HepG2 (cell line): ENCODE data around the gene RBCK1. TPM values are rescaled to one million over a fixed set of nuclear protein-coding genes. Genes with fewer than 3 reads are reported as not detected.

Experiments used
- ATAC-seq: fragments of 200-7000 bp; cut with Tn5 transposase; 3 replicates; pipeline ENCODE4 v1.9.1; 2020; ENCODE audit warnings: mild to moderate bottlenecking, moderate library complexity
- BruUV-seq: library from RNA; stranded (reverse); fragments of 400-500 nt; replicated peaks from 2 replicates; lab custom pipeline; 2021; lab: Mats Ljungman, UMichigan
- CTCF ChIA-PET: fragments of 300-600 bp; formaldehyde crosslinking; extraction: SDS; loops from one replicate; lab custom pipeline; 2021; ENCODE audit warnings: low total read pairs, inconsistent platforms, low intra/inter-chr PET ratio; lab: Yijun Ruan, JAX
- POLR2A ChIA-PET: fragments of 350-600 bp; sonication (Branson Sonifier 250); formaldehyde crosslinking; loops from one replicate; lab custom pipeline; 2020; ENCODE audit warnings: antibody characterized with exemption, inconsistent platforms; lab: Yijun Ruan, JAX
- DNase-seq: peaks from one replicate; pipeline ENCODE4 v3.0.0-alpha.2; 2015; ENCODE audit warnings: low spot score
- FAIRE-seq: peaks from 3 replicates; lab custom pipeline; 2011; peaks lifted over from hg19 to GRCh38; lab: Jason Lieb, UNC
- H2AFZ ChIP-seq: one replicate; pipeline ENCODE4 v1.6.1; 2011; ENCODE audit warnings: low read length, inconsistent platforms
- H3K27ac ChIP-seq: fragments of 300-600 bp; 3 replicates; pipeline ENCODE4 v1.8.0; 2011; ENCODE audit warnings: mixed run types, mild to moderate bottlenecking, mixed read lengths, low read length, inconsistent platforms; ENCODE audit not compliant: insufficient read depth; ENCODE audit errors: extremely low read length
- H3K27me3 ChIP-seq, 2 experiments: fragments of 200-600 bp in 1 of 2; 2 replicates in 1 of 2; 3 replicates in 1 of 2; pipeline versions ENCODE4 v1.6.0 to v1.8.0; 2011; ENCODE audit warnings: low read length in 2 of 2, mild to moderate bottlenecking in 2 of 2, moderate library complexity in 2 of 2, inconsistent platforms in 1 of 2; ENCODE audit not compliant: insufficient read depth in 2 of 2, control insufficient read depth in 1 of 2
- H3K36me3 ChIP-seq, 2 experiments: fragments of 200-600 bp in 1 of 2; replicated peaks in 1 of 2; 2 replicates in 1 of 2; 3 replicates in 1 of 2; pipeline versions ENCODE4 v1.5.1 to v1.8.0; 2011; ENCODE audit warnings: low read length in 2 of 2, inconsistent platforms in 1 of 2; ENCODE audit not compliant: insufficient read depth in 2 of 2, control insufficient read depth in 1 of 2
- H3K4me1 ChIP-seq: 2 replicates; pipeline ENCODE4 v1.5.1; 2012; ENCODE audit warnings: low read length, inconsistent platforms; ENCODE audit not compliant: insufficient read depth
- H3K4me2 ChIP-seq: 2 replicates; pipeline ENCODE4 v1.6.0; 2011; ENCODE audit warnings: low read depth, low read length, inconsistent platforms
- H3K4me3 ChIP-seq, 3 experiments: fragments of 200-600 bp in 1 of 3; sonication (generic), shearing (Covaris generic) in 1 of 3; replicated peaks in 1 of 3; 2 replicates each; pipeline ENCODE4 v1.5.1; 2011 to 2016; ENCODE audit warnings: low read length in 3 of 3, inconsistent platforms in 2 of 3, low read depth in 2 of 3, mild to moderate bottlenecking in 2 of 3, control low read depth in 1 of 3, mixed read lengths in 1 of 3; ENCODE audit not compliant: insufficient read depth in 1 of 3
- H3K79me2 ChIP-seq: one replicate; pipeline ENCODE4 v1.6.1; 2011; ENCODE audit warnings: low read length, inconsistent platforms; ENCODE audit not compliant: insufficient read depth
- H3K9ac ChIP-seq: 2 replicates; pipeline ENCODE4 v1.6.0; 2011; ENCODE audit warnings: mild to moderate bottlenecking, low read depth, low read length, inconsistent platforms; ENCODE audit not compliant: insufficient read depth
- H3K9me3 ChIP-seq: 2 replicates; pipeline ENCODE4 v1.5.1; 2012; ENCODE audit warnings: mild to moderate bottlenecking, low read length
- H4K20me1 ChIP-seq: 2 replicates; pipeline ENCODE4 v1.6.0; 2011; ENCODE audit warnings: inconsistent platforms, mild to moderate bottlenecking, low read length, moderate library complexity; ENCODE audit not compliant: insufficient read depth
- ATF6 ChIP-seq: sonication (generic); formaldehyde crosslinking; conservative IDR thresholded peaks from 2 replicates; pipeline ENCODE4 v1.4.0; 2020; ENCODE audit warnings: missing genetic modification reagents
- BORCS8-MEF2B ChIP-seq: sonication (generic); formaldehyde crosslinking; IDR thresholded peaks from 2 replicates; pipeline ENCODE4 v1.8.0; 2022; ENCODE audit warnings: mild to moderate bottlenecking, missing genetic modification reagents
- CEBPB ChIP-seq: IDR thresholded peaks from 2 replicates; pipeline ENCODE4 v1.6.1; 2011; ENCODE audit warnings: low read depth, low read length, improper control_type of control experiment, borderline replicate concordance
- CHD4 ChIP-seq: fragments of 200-600 bp; sonication (generic); IDR thresholded peaks from 2 replicates; pipeline ENCODE4 v1.7.0; 2017; ENCODE audit warnings: mild to moderate bottlenecking, low read length, borderline replicate concordance
- DDIT3 ChIP-seq: sonication (generic); formaldehyde crosslinking; IDR thresholded peaks from 2 replicates; pipeline ENCODE4 v1.4.0; 2020; ENCODE audit warnings: mild to moderate bottlenecking, missing genetic modification reagents
- ELF4 ChIP-seq: sonication (generic); formaldehyde crosslinking; IDR thresholded peaks from 2 replicates; pipeline ENCODE4 v1.5.0; 2020; ENCODE audit warnings: missing genetic modification reagents, mild to moderate bottlenecking, moderate library complexity, borderline replicate concordance
- ERF ChIP-seq: IDR thresholded peaks from 2 replicates; pipeline ENCODE4 v1.6.1; 2018; ENCODE audit warnings: missing biosample characterization, missing genetic modification reagents
- IRF2 ChIP-seq: IDR thresholded peaks from 2 replicates; pipeline ENCODE4 v1.6.1; 2018; ENCODE audit warnings: missing genetic modification reagents, missing compliant biosample characterization
- SP5 ChIP-seq: IDR thresholded peaks from 2 replicates; pipeline ENCODE4 v1.6.1; 2016; ENCODE audit warnings: low read depth, borderline replicate concordance
- ZNF207 ChIP-seq: fragments of 450-650 bp; IDR thresholded peaks from 2 replicates; pipeline ENCODE4 v1.6.1; 2016; ENCODE audit warnings: antibody characterized with exemption, borderline replicate concordance
- ZNF235 ChIP-seq: sonication (generic); formaldehyde crosslinking; IDR thresholded peaks from 2 replicates; pipeline ENCODE4 v1.8.1; 2023; ENCODE audit warnings: mild to moderate bottlenecking, missing genetic modification reagents, borderline replicate concordance
- ZNF432 ChIP-seq: sonication (generic); formaldehyde crosslinking; IDR thresholded peaks from 2 replicates; pipeline ENCODE4 v1.5.0; 2020; ENCODE audit warnings: missing genetic modification reagents, mild to moderate bottlenecking, borderline replicate concordance
- ZNF737 ChIP-seq: sonication (generic); formaldehyde crosslinking; IDR thresholded peaks from 2 replicates; pipeline ENCODE4 v1.5.0; 2020; ENCODE audit warnings: missing genetic modification reagents, mild to moderate bottlenecking, borderline replicate concordance
- ZNF850 ChIP-seq: sonication (generic); formaldehyde crosslinking; conservative IDR thresholded peaks from 2 replicates; pipeline ENCODE4 v1.9.0; 2021; ENCODE audit warnings: mild to moderate bottlenecking, missing genetic modification reagents
- WGBS: methylation state at CpG from one replicate; pipeline ENCODE4 v1.1.6; 2017; ENCODE audit warnings: low lambda C conversion rate; 5-methylcytosine and 5-hydroxymethylcytosine counted together
- in situ Hi-C: cut with HindIII; loops from 2 replicates; pipeline ENCODE4 v1.10.0; 2017; ENCODE audit warnings: low pct_unique_long_range_greater_than_20kb; ENCODE audit not compliant: extremely low pct_ligation_motif_present
- intact Hi-C: fragments of 100-400 bp; cut with micrococcal nuclease; formaldehyde crosslinking; loops from one replicate; pipeline ENCODE4 v1.10.0; 2022; ENCODE audit not compliant: unreplicated experiment
- polyA plus RNA-seq, 8 experiments: library from polyadenylated mRNA; depleted of rRNA in 3 of 8; stranded (reverse) in 7 of 8; unstranded in 1 of 8; fragments of >200 nt; fragmentation: Illumina TruSeq in 4 of 8; extraction: Trizol in 4 of 8; gene quantifications; 2 replicates each; pipeline versions ENCODE4 v1.2.1 to v1.2.3, GENCODE V29; 2011 to 2016; ENCODE audit warnings: low read depth in 4 of 8, missing spikeins in 1 of 8, mixed read lengths in 1 of 8; ENCODE audit not compliant: insufficient read depth in 1 of 8
- total RNA-seq, 5 experiments: library from RNA; depleted of rRNA; stranded (reverse); fragments of >200 nt; fragmentation: Illumina TruSeq; extraction: Trizol; gene quantifications; 2 replicates each; pipeline ENCODE4 v1.2.3, GENCODE V29; 2016; ENCODE audit warnings: low read depth in 1 of 5
- TF ChIP-seq, protein P1 (sequence below): sonication (generic); formaldehyde crosslinking; IDR thresholded peaks from 2 replicates; pipeline ENCODE4 v1.5.0; 2020; ENCODE audit warnings: mild to moderate bottlenecking, missing genetic modification reagents, borderline replicate concordance

RBCK1 gene
- total and polyA plus RNA-seq, 2 of the 13 experiments (the other 11 are each of a cell fraction or from before 2014, with no cell fraction given) = 149 to 215 TPM

DNA sequence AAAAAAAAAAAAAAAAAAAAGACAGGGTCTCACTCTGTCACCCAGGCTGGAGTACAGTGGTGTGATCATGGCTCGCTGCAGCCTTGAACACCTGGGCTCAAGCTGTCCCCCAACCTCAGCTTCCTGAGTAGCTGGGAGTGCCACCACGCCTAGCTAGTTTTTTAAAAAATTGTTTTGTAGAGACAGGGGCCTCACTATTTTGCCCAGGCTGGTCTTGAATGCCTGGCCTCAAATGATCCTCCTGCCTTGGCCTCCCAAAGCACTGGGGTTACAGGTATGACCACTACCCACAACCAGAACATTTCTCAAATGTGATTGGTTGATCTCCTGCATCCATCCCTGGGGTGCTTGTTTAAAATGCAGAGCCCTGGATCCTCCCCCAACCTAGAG, 5.6 kb upstream of the RBCK1 start (continued):
- TF ChIP-seq ZNF850 (CRISPR knock-in tag) (0 out of 2 replicates have a peak, but pooled peaks have one; percentile 78), IRF2 (CRISPR knock-in tag) (0 out of 2 replicates have a peak, but pooled peaks have one; percentile 4), ELF4 (0 out of 2 replicates have a peak, but pooled peaks have one; percentile 18), CHD4 (peak; percentile 9; the same call in 1 of the 2 replicates)

- no peaks in the 10 kb centered on the region for H3K9me3 ChIP-seq
- 82% methylated on average over 6 of the region's 6 CpGs for WGBS
- H4K20me1 ChIP-seq = no peaks in the 10 kb centered on the region
- ATAC-seq (no peak), DNase-seq (no peak), FAIRE-seq (no peak)
- H3K79me2 ChIP-seq = peaks cover 10% of the 10 kb centered on the region
- intact Hi-C loops (loop anchor here (2.0 kb wide), 1 partner anchor 32 kb away; no protein-coding TSS in a partner anchor), in situ Hi-C loops (no loop called here)
- H3K9ac ChIP-seq = peak overlapping the region; percentile 91
- peaks cover 0 to under 1% of the 10 kb centered on the region in 2 experiments; a peak in 3 of 5 replicates for H3K36me3 ChIP-seq
- H3K4me1 ChIP-seq = peaks cover 93% of the 10 kb centered on the region
- no peaks in the 10 kb centered on the region; a peak in 1 of 5 replicates for H3K27me3 ChIP-seq
- no peak overlapping the region for H3K4me3 ChIP-seq
- peak overlapping the region; percentile 99 for H3K27ac ChIP-seq
- CTCF ChIA-PET = no interaction called here
- BruUV-seq = no TSS peak
- H2AFZ ChIP-seq = no peak overlapping the region
- peak overlapping the region; percentile 10; the same call in 1 of the 2 replicates for H3K4me2 ChIP-seq
- POLR2A ChIA-PET = interaction anchor here (1.3 to 29.0 kb wide), 6 partner anchors 11 to 141 kb away, joined by 3 to 1587 read pairs (median 34); partner anchors contain the start of genes CSNK2A1, NRSN2 and TRIB3
- TF ChIP-seq ZNF432 = no peak
- no peak for TF ChIP-seq CEBPB
- no peak for TF ChIP-seq ZNF737 (CRISPR knock-in tag)
- TF ChIP-seq BORCS8-MEF2B (CRISPR knock-in tag) = 0 out of 2 replicates have a peak, but pooled peaks have one; percentile 8
- TF ChIP-seq DDIT3 (CRISPR knock-in tag) = no peak
- TF ChIP-seq ATF6 = peak; percentile 34; the same call in 1 of the 2 replicates
- no peak for TF ChIP-seq ZNF207
- 0 out of 2 replicates have a peak, but pooled peaks have one; percentile 65 for TF ChIP-seq ZNF235
- TF ChIP-seq ERF (CRISPR knock-in tag) = 0 out of 2 replicates have a peak, but pooled peaks have one; percentile 11
- 0 out of 2 replicates have a peak, but pooled peaks have one; percentile 9 for TF ChIP-seq SP5 (CRISPR knock-in tag)
- TF ChIP-seq, protein P1, sequence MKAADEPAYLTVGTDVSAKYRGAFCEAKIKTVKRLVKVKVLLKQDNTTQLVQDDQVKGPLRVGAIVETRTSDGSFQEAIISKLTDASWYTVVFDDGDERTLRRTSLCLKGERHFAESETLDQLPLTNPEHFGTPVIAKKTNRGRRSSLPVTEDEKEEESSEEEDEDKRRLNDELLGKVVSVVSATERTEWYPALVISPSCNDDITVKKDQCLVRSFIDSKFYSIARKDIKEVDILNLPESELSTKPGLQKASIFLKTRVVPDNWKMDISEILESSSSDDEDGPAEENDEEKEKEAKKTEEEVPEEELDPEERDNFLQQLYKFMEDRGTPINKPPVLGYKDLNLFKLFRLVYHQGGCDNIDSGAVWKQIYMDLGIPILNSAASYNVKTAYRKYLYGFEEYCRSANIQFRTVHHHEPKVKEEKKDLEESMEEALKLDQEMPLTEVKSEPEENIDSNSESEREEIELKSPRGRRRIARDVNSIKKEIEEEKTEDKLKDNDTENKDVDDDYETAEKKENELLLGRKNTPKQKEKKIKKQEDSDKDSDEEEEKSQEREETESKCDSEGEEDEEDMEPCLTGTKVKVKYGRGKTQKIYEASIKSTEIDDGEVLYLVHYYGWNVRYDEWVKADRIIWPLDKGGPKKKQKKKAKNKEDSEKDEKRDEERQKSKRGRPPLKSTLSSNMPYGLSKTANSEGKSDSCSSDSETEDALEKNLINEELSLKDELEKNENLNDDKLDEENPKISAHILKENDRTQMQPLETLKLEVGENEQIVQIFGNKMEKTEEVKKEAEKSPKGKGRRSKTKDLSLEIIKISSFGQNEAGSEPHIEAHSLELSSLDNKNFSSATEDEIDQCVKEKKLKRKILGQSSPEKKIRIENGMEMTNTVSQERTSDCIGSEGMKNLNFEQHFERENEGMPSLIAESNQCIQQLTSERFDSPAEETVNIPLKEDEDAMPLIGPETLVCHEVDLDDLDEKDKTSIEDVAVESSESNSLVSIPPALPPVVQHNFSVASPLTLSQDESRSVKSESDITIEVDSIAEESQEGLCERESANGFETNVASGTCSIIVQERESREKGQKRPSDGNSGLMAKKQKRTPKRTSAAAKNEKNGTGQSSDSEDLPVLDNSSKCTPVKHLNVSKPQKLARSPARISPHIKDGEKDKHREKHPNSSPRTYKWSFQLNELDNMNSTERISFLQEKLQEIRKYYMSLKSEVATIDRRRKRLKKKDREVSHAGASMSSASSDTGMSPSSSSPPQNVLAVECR = peak; percentile 52; the same call in 1 of the 2 replicates
These were observed 5.1 kb upstream of the RBCK1 start for GRCh38 chr20:402898-403581.
